Measurements from ENCODE around the gene POU2F1. TPM values are rescaled to one million over a fixed set of nuclear protein-coding genes. Genes with fewer than 3 reads are reported as not detected.
"Not testable (repeated sequence)": the region's sequence is repeated elsewhere in the genome, so short reads cannot be mapped to it uniquely, and the experiment has no call there.

The POU2F1 gene
- total RNA-seq, 5 donors from 2014 or later (not counting 1 experiment from before 2014, with no cell fraction given): 15.1 to 34.5 (median 22.6) TPM

DNA sequence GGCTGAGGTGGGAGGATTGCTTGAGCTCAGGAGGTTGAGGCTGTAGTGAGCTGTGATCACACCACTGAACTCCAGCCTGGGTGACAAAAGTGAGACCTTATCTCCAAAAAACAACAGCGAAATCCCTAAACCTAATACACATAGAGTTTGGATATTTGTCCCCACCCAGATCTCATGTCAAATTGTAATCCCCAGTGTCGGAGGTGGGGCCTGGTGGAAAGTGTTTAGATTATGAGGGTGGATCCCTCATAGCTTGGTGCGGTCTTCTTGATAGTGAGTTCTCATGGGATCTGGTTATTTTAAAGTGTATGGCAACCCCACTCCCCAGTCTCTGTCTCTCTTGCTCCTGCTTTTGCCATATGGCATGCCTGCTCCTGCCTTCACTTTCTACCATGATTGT lies 94.0 kb downstream of the POU2F1 start:
- POLR2A ChIA-PET: no interaction called here
- Histone ChIP-seq H3K36me3 (ENCODE audit: control insufficient read depth in 2 of 2, extremely low read depth in 1 of 2, insufficient read depth in 1 of 2, low read length in 1 of 2) (peaks cover 3% of the 10 kb centered on the region in 2 donors), H3K4me3 (ENCODE audit: control insufficient read depth in 1 of 2, extremely low read depth in 1 of 2, low read length in 1 of 2) (no peak overlapping the region), H3K9me3 (peaks cover 2% of the 10 kb centered on the region), H3K27ac (ENCODE audit: low read length) (no peak overlapping the region), H3K27me3 (replicated peaks in 1 of 2; ENCODE audit: control insufficient read depth in 2 of 2, extremely low read depth in 1 of 2, insufficient read depth in 2 of 2, low read length in 1 of 2) (no peaks in the 10 kb centered on the region), H3K4me1 (ENCODE audit: control insufficient read depth in 1 of 2, extremely low read depth in 1 of 2, insufficient read depth in 2 of 2, low read length in 2 of 2) (no peaks in the 10 kb centered on the region)
- ATAC-seq (replicated peaks in 1 of 4) (no peak), DNase-seq (no peak)
- no peak overlapping the region for H3K4me3 Mint-ChIP-seq
- WGBS (ENCODE audit: insufficient coverage): no CpG with 5 or more reads among the region's 3 CpGs
- peaks cover 16 to 43% (median 38%) of the 10 kb centered on the region in 3 donors for H3K9me3 Mint-ChIP-seq
- H3K36me3 Mint-ChIP-seq: peaks cover 64% of the 10 kb centered on the region
- no peak overlapping the region for H3K27ac Mint-ChIP-seq
- peaks cover 4 to 24% (median 9%) of the 10 kb centered on the region in 3 donors for H3K4me1 Mint-ChIP-seq
- CTCF ChIA-PET: interaction anchor here (0.5 kb wide), 2 partner anchors 25 to 63 kb away, joined by 3 to 5 read pairs; no protein-coding TSS in a partner anchor
- H3K27me3 Mint-ChIP-seq: no peaks in the 10 kb centered on the region

DNA sequence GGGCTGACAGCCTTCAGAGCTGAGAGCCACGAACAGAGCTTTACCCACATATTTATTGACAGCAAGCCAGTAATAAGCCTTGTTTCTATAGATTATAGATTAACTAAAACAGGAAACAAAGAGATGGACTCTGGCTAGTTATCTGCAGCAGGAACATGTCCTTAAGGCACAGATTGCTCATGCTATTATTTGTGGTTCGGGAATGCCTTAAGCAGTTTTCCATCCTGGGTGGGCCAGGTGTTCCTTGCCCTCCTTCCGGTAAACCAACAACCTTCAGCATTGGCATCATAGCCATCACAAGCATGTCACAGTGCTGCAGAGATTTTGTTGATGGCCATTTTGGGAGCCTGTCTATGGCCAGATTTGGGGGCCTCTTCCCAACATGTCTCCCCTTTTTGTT lies 96.8 kb downstream of the POU2F1 start:
- Histone ChIP-seq H3K36me3 (ENCODE audit: control insufficient read depth in 2 of 2, extremely low read depth in 1 of 2, insufficient read depth in 1 of 2, low read length in 1 of 2) (peaks cover 3% of the 10 kb centered on the region in 2 donors), H3K9me3 (peaks cover 2% of the 10 kb centered on the region)
- CTCF ChIA-PET: interaction anchor here in 1 of 2 donors (0.7 kb wide), 1 partner anchor 16 kb away, joined by 3 read pairs; no protein-coding TSS in a partner anchor

DNA sequence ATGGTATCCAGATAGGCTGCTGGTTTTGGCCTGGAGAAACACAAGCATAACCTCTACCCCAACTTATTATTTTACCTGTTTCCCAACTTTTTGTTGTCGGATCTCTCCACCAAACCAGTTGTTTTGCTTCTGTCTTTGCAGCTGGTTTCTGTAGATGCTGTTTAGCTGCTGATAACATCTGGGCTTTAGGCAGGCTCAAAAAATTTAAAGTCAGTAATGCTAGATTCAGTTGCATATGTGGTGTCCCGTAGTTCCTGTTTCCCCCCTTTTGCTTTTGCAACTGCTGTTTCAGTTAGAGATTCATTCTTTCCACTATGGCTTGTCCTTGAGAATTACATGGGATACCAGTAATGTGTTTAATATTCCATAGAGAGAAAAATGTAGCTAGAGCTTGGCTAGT lies 98.5 kb downstream of the POU2F1 start:
- H3K27ac Mint-ChIP-seq; H3K4me1 ChIP-seq (ENCODE audit: control insufficient read depth in 1 of 2, extremely low read depth in 1 of 2, insufficient read depth in 2 of 2, low read length in 2 of 2); H3K9me3 ChIP-seq; H3K4me3 Mint-ChIP-seq; H3K27ac ChIP-seq (ENCODE audit: low read length); H3K27me3 Mint-ChIP-seq; DNase-seq; CTCF ChIA-PET; H3K4me3 ChIP-seq (ENCODE audit: control insufficient read depth in 1 of 2, extremely low read depth in 1 of 2, low read length in 1 of 2); H3K4me1 Mint-ChIP-seq; H3K27me3 ChIP-seq (replicated peaks in 1 of 2; ENCODE audit: control insufficient read depth in 2 of 2, extremely low read depth in 1 of 2, insufficient read depth in 2 of 2, low read length in 1 of 2); ATAC-seq (replicated peaks in 1 of 4); H3K36me3 ChIP-seq (ENCODE audit: control insufficient read depth in 2 of 2, extremely low read depth in 1 of 2, insufficient read depth in 1 of 2, low read length in 1 of 2): not testable (repeated sequence)
- H3K9me3 Mint-ChIP-seq: peaks cover 27 to 75% (median 68%) of the 10 kb centered on the region in 3 donors
- POLR2A ChIA-PET: interaction anchor here in 1 of 2 donors (0.6 kb wide), 1 partner anchor 52 kb away, joined by 5 read pairs; no protein-coding TSS in a partner anchor
- peaks cover 89% of the 10 kb centered on the region for H3K36me3 Mint-ChIP-seq
- no CpG with 5 or more reads among the region's 2 CpGs for WGBS (ENCODE audit: insufficient coverage)

More for the DNA sequence above, 96.8 kb downstream of the POU2F1 start:
- no peaks in the 10 kb centered on the region for H3K27me3 ChIP-seq (replicated peaks in 1 of 2; ENCODE audit: control insufficient read depth in 2 of 2, extremely low read depth in 1 of 2, insufficient read depth in 2 of 2, low read length in 1 of 2)
- H3K36me3 Mint-ChIP-seq: peaks cover 86% of the 10 kb centered on the region
- POLR2A ChIA-PET: no interaction called here
- H3K4me1 Mint-ChIP-seq: peaks cover 1 to 9% (median 6%) of the 10 kb centered on the region in 3 donors
- H3K27me3 Mint-ChIP-seq: no peaks in the 10 kb centered on the region
- WGBS (ENCODE audit: insufficient coverage): 100% methylated on average over 1 of the region's 3 CpGs
- no peak overlapping the region for H3K27ac Mint-ChIP-seq
- ATAC-seq (replicated peaks in 1 of 4) (no peak), DNase-seq (no peak)
- no peak overlapping the region for H3K27ac ChIP-seq (ENCODE audit: low read length)
- no peak overlapping the region for H3K4me3 Mint-ChIP-seq
- peaks cover 27 to 68% (median 62%) of the 10 kb centered on the region in 3 donors for H3K9me3 Mint-ChIP-seq
- H3K4me1 ChIP-seq (ENCODE audit: control insufficient read depth in 1 of 2, extremely low read depth in 1 of 2, insufficient read depth in 2 of 2, low read length in 2 of 2): no peaks in the 10 kb centered on the region
- no peak overlapping the region for H3K4me3 ChIP-seq (ENCODE audit: control insufficient read depth in 1 of 2, extremely low read depth in 1 of 2, low read length in 1 of 2)

DNA sequence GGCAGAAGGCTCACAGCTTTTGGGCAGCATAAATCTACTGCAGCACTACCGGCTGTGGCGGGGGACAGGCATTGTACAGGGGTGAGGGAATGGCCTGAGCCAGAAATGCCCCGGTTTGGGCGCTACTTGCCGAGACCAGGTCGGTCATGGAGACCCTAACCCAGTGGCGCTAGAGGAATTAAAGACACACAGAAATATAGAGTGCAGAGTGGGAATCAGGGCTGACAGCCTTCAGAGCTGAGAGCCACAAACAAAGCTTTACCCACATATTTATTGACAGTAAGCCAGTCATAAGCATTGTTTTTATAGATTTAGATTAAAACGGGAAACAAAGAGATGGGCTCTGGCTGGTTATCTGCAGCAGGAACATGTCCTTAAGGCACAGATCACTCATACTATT lies 101.8 kb downstream of the POU2F1 start:
- Histone ChIP-seq H3K9me3 (peaks cover 5% of the 10 kb centered on the region), H3K27me3 (replicated peaks in 1 of 2; ENCODE audit: control insufficient read depth in 2 of 2, extremely low read depth in 1 of 2, insufficient read depth in 2 of 2, low read length in 1 of 2) (no peaks in the 10 kb centered on the region), H3K4me3 (ENCODE audit: control insufficient read depth in 1 of 2, extremely low read depth in 1 of 2, low read length in 1 of 2) (no peak overlapping the region), H3K4me1 (ENCODE audit: control insufficient read depth in 1 of 2, extremely low read depth in 1 of 2, insufficient read depth in 2 of 2, low read length in 2 of 2) (no peaks in the 10 kb centered on the region), H3K36me3 (ENCODE audit: control insufficient read depth in 2 of 2, extremely low read depth in 1 of 2, insufficient read depth in 1 of 2, low read length in 1 of 2) (peaks cover 4 to 7% of the 10 kb centered on the region in 2 donors), H3K27ac (ENCODE audit: low read length) (no peak overlapping the region)
- no peaks in the 10 kb centered on the region for H3K27me3 Mint-ChIP-seq
- no peak overlapping the region for H3K27ac Mint-ChIP-seq
- DNase-seq (no peak), ATAC-seq (replicated peaks in 1 of 4) (no peak)
- WGBS (ENCODE audit: insufficient coverage): 100% methylated on average over 2 of the region's 8 CpGs
- peaks cover under 1 to 7% (median under 1%) of the 10 kb centered on the region in 3 donors for H3K4me1 Mint-ChIP-seq
- H3K36me3 Mint-ChIP-seq: peaks cover 90% of the 10 kb centered on the region
- CTCF ChIA-PET: interaction anchor here (0.6 kb wide), 2 partner anchors 13 to 1043 kb away, joined by 3 read pairs; no protein-coding TSS in a partner anchor
- no peak overlapping the region for H3K4me3 Mint-ChIP-seq
- POLR2A ChIA-PET: interaction anchor here in 1 of 2 donors (0.7 kb wide), 1 partner anchor 98 kb away, joined by 4 read pairs; no protein-coding TSS in a partner anchor
- peaks cover 28 to 67% (median 54%) of the 10 kb centered on the region in 3 donors for H3K9me3 Mint-ChIP-seq

DNA sequence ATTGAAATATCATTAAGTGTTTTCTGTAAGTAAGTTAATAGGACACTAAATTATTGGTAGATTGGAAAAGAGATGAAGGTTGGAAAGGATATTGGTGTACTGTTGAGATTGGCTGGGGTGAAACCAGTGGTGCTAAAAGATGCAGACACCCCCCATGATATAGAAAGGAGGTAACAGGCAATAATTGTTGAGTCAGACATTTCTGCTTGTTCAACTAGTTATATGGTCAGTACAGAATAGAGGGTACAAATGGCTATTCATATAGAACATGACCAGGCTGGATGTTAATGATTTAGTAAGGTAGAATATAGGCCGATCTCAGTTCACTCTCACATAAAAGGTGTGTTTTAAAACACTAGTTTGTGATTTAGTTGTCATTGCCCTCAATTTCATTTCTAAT lies 104.5 kb downstream of the POU2F1 start:
- H3K27ac Mint-ChIP-seq: no peak overlapping the region
- peaks cover 21 to 46% (median 28%) of the 10 kb centered on the region in 3 donors for H3K9me3 Mint-ChIP-seq

DNA sequence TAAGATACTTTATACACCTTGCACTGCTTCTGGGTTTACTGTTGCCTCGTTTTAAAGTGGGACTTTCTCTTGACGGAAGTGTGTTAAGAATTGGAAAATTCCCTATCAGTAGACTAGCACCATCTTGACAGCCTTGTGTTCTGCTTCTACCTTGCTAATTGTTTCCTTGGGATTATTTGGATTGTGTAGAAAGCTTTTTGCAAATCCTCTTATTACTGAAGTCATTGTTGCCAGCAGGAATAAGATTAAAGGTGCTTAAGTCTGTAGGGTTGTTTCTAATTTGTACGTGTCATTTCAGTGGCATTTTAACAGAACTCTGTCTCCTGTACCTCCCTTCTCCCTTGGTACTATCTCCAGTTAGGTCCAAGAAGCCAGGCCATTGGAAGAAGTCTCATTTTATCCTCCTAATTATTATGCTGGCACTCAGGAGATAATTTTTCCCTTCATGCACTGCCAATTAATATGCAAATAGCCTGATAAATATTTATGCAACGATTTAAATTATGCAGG lies 107.7 kb downstream of the POU2F1 start:
- Mint-ChIP-seq H3K9me3 (peaks cover 3 to 17% (median 13%) of the 10 kb centered on the region in 3 donors), H3K4me1 (peaks cover 27 to 39% (median 37%) of the 10 kb centered on the region in 3 donors), H3K27me3 (no peaks in the 10 kb centered on the region), H3K27ac (no peak overlapping the region), H3K4me3 (no peak overlapping the region), H3K36me3 (peaks cover 65% of the 10 kb centered on the region)
- 20% methylated on average over 1 of the region's 4 CpGs for WGBS (ENCODE audit: insufficient coverage)
- peaks cover 4 to 5% of the 10 kb centered on the region in 2 donors for H3K36me3 ChIP-seq (ENCODE audit: control insufficient read depth in 2 of 2, extremely low read depth in 1 of 2, insufficient read depth in 1 of 2, low read length in 1 of 2)
- no peak overlapping the region for H3K27ac ChIP-seq (ENCODE audit: low read length)
- H3K4me3 ChIP-seq (ENCODE audit: control insufficient read depth in 1 of 2, extremely low read depth in 1 of 2, low read length in 1 of 2): no peak overlapping the region
- DNase-seq: no peak
- ChIA-PET CTCF (no interaction called here), POLR2A (no interaction called here)
- H3K27me3 ChIP-seq (replicated peaks in 1 of 2; ENCODE audit: control insufficient read depth in 2 of 2, extremely low read depth in 1 of 2, insufficient read depth in 2 of 2, low read length in 1 of 2): no peaks in the 10 kb centered on the region
- no peak for ATAC-seq (replicated peaks in 1 of 4)
- H3K4me1 ChIP-seq (ENCODE audit: control insufficient read depth in 1 of 2, extremely low read depth in 1 of 2, insufficient read depth in 2 of 2, low read length in 2 of 2): no peaks in the 10 kb centered on the region
- H3K9me3 ChIP-seq: peaks cover 2% of the 10 kb centered on the region

More for the DNA sequence above, 104.5 kb downstream of the POU2F1 start:
- ATAC-seq (replicated peaks in 1 of 4) (no peak), DNase-seq (no peak)
- no peak overlapping the region for H3K4me3 Mint-ChIP-seq
- peaks cover 11 to 21% (median 15%) of the 10 kb centered on the region in 3 donors for H3K4me1 Mint-ChIP-seq
- Histone ChIP-seq H3K27ac (ENCODE audit: low read length) (no peak overlapping the region), H3K36me3 (ENCODE audit: control insufficient read depth in 2 of 2, extremely low read depth in 1 of 2, insufficient read depth in 1 of 2, low read length in 1 of 2) (peaks cover 4 to 7% of the 10 kb centered on the region in 2 donors), H3K27me3 (replicated peaks in 1 of 2; ENCODE audit: control insufficient read depth in 2 of 2, extremely low read depth in 1 of 2, insufficient read depth in 2 of 2, low read length in 1 of 2) (no peaks in the 10 kb centered on the region), H3K4me1 (ENCODE audit: control insufficient read depth in 1 of 2, extremely low read depth in 1 of 2, insufficient read depth in 2 of 2, low read length in 2 of 2) (no peaks in the 10 kb centered on the region), H3K9me3 (peaks cover 5% of the 10 kb centered on the region), H3K4me3 (ENCODE audit: control insufficient read depth in 1 of 2, extremely low read depth in 1 of 2, low read length in 1 of 2) (no peak overlapping the region)
- no CpG with 5 or more reads among the region's 1 CpG for WGBS (ENCODE audit: insufficient coverage)
- peaks cover 71% of the 10 kb centered on the region for H3K36me3 Mint-ChIP-seq
- CTCF ChIA-PET: interaction anchor here in 1 of 2 donors (0.7 kb wide), 1 partner anchor 333 kb away, joined by 5 read pairs; no protein-coding TSS in a partner anchor
- POLR2A ChIA-PET: no interaction called here
- H3K27me3 Mint-ChIP-seq: no peaks in the 10 kb centered on the region

Measured in T-cell (primary cell).